PC-9 (cell line): Measurements from ENCODE around the gene FRMD6. TPM values are rescaled to one million over a fixed set of nuclear protein-coding genes. Genes with fewer than 3 reads are reported as not detected.

ENCODE experiments used
- BruUV-seq: library from RNA; stranded (reverse); fragments of 400-500 nt; replicated peaks from 2 replicates; lab custom pipeline; 2021; lab: Mats Ljungman, UMichigan
- CTCF ChIA-PET: fragments of 300-600 bp; sonication (Branson Sonifier 250); formaldehyde crosslinking; loops from one replicate; lab custom pipeline; 2022; ENCODE audit warnings: antibody characterized with exemption; lab: Charles Lee
- POLR2A ChIA-PET: fragments of 300-600 bp; sonication (Branson Sonifier 250); formaldehyde crosslinking; loops from one replicate; lab custom pipeline; 2022; ENCODE audit warnings: antibody characterized with exemption; ENCODE audit not compliant: unreplicated experiment; lab: Charles Lee
- DNase-seq, 2 experiments: peaks; one replicate each; pipeline versions ENCODE4 v3.0.0 to v3.0.0-alpha.2; 2015 to 2022; ENCODE audit warnings: mixed read lengths in 1 of 2
- H2AFZ ChIP-seq: fragments of 200-600 bp; sonication (generic); 2 replicates; pipeline ENCODE4 v1.8.1; 2017; ENCODE audit warnings: antibody characterized with exemption
- H3F3A ChIP-seq: fragments of 200-600 bp; sonication (generic); 2 replicates; pipeline ENCODE4 v1.8.1; 2017; ENCODE audit warnings: antibody characterized with exemption, mild to moderate bottlenecking, low read depth; ENCODE audit not compliant: insufficient read depth
- H3K27ac ChIP-seq: fragments of 200-600 bp; sonication (generic); 2 replicates; pipeline ENCODE4 v1.6.1; 2016; ENCODE audit warnings: mixed run types
- H3K27me3 ChIP-seq: fragments of 200-600 bp; sonication (generic); 2 replicates; pipeline ENCODE4 v1.6.1; 2016; ENCODE audit warnings: low read depth, mixed run types; ENCODE audit not compliant: insufficient read depth
- H3K36me3 ChIP-seq: fragments of 200-600 bp; sonication (generic); 2 replicates; pipeline ENCODE4 v1.6.1; 2016; ENCODE audit warnings: low read depth, mixed run types
- H3K4me1 ChIP-seq: fragments of 200-600 bp; sonication (generic); replicated peaks from 2 replicates; pipeline ENCODE4 v1.6.1; 2016; ENCODE audit warnings: mixed run types; ENCODE audit not compliant: insufficient read depth
- H3K4me2 ChIP-seq: fragments of 200-600 bp; sonication (generic); 2 replicates; pipeline ENCODE4 v1.6.1; 2017; ENCODE audit warnings: mixed run types
- H3K4me3 ChIP-seq: fragments of 200-600 bp; sonication (generic); 2 replicates; pipeline ENCODE4 v1.6.1; 2016; ENCODE audit warnings: mixed run types
- H3K79me2 ChIP-seq: fragments of 200-600 bp; sonication (generic); 2 replicates; pipeline ENCODE4 v1.6.1; 2017; ENCODE audit warnings: low read depth, mixed run types
- H3K9me2 ChIP-seq: fragments of 200-600 bp; sonication (generic); 2 replicates; pipeline ENCODE4 v1.8.1; 2017; ENCODE audit warnings: mild to moderate bottlenecking; ENCODE audit not compliant: insufficient read depth
- H3K9me3 ChIP-seq: fragments of 200-600 bp; sonication (generic); 2 replicates; pipeline ENCODE4 v1.8.1; 2016; ENCODE audit warnings: low read depth; ENCODE audit not compliant: insufficient read depth
- H4K20me1 ChIP-seq: fragments of 200-600 bp; sonication (generic); 2 replicates; pipeline ENCODE4 v1.8.1; 2017; ENCODE audit not compliant: insufficient read depth
- CTCF ChIP-seq: fragments of 200-600 bp; sonication (generic); conservative IDR thresholded peaks from 2 replicates; pipeline ENCODE4 v1.6.1; 2017; ENCODE audit warnings: mixed run types, antibody characterized with exemption, mild to moderate bottlenecking, moderate library complexity
- EZH2 ChIP-seq: fragments of 200-600 bp; sonication (generic); IDR thresholded peaks from 2 replicates; pipeline ENCODE4 v1.8.0; 2017; ENCODE audit warnings: antibody characterized with exemption, low read depth
- intact Hi-C: fragments of 100-400 bp; cut with micrococcal nuclease; formaldehyde crosslinking; loops from one replicate; pipeline ENCODE4 v1.10.0; 2022; ENCODE audit not compliant: unreplicated experiment
- total RNA-seq: library from RNA; stranded (reverse); gene quantifications from 2 replicates; pipeline ENCODE4 v1.2.3, GENCODE V29; 2021

FRMD6 gene
- total RNA-seq, 1 experiment from 2014 or later: 42.9 TPM

- intact Hi-C loops: no loop called here
- no peaks in the 10 kb centered on the region for H3K27me3 ChIP-seq
- ChIA-PET POLR2A (no interaction called here), CTCF (no interaction called here)
- no peaks in the 10 kb centered on the region; the same call in 1 of the 2 replicates for H4K20me1 ChIP-seq
- TF ChIP-seq EZH2: no peak
- TF ChIP-seq CTCF: no peak
- no peak overlapping the region for H2AFZ ChIP-seq
- no peaks in the 10 kb centered on the region for H3K9me2 ChIP-seq
- H3K9me3 ChIP-seq: no peaks in the 10 kb centered on the region
- H3K4me1 ChIP-seq: no peaks in the 10 kb centered on the region
- peaks cover 22% of the 10 kb centered on the region; the same call in 1 of the 2 replicates for H3F3A ChIP-seq
- no peak overlapping the region for H3K27ac ChIP-seq
- H3K4me2 ChIP-seq: no peak overlapping the region
- peaks cover 49% of the 10 kb centered on the region for H3K36me3 ChIP-seq
- no peak for DNase-seq
- BruUV-seq: no TSS peak
- no peaks in the 10 kb centered on the region for H3K79me2 ChIP-seq
- no peak overlapping the region for H3K4me3 ChIP-seq
These were observed 72.9 kb downstream of the FRMD6 start for GRCh38 chr14:51724650-51725049.

GRCh38 chr14:51725061-51725460, 73.4 kb downstream of the FRMD6 start:
- no peaks in the 10 kb centered on the region for H3K79me2 ChIP-seq
- no peak overlapping the region for H3K27ac ChIP-seq
- CTCF ChIA-PET: no interaction called here
- BruUV-seq: no TSS peak
- H3K4me2 ChIP-seq: no peak overlapping the region
- H4K20me1 ChIP-seq: no peaks in the 10 kb centered on the region; the same call in 1 of the 2 replicates
- no peak overlapping the region for H3K4me3 ChIP-seq
- no peaks in the 10 kb centered on the region for H3K27me3 ChIP-seq
- intact Hi-C loops: no loop called here
- H3K9me3 ChIP-seq: no peaks in the 10 kb centered on the region
- DNase-seq: no peak
- no peaks in the 10 kb centered on the region for H3K9me2 ChIP-seq
- H3K36me3 ChIP-seq: peaks cover 47% of the 10 kb centered on the region
- H2AFZ ChIP-seq: no peak overlapping the region
- H3F3A ChIP-seq: peaks cover 22% of the 10 kb centered on the region; the same call in 1 of the 2 replicates
- POLR2A ChIA-PET: no interaction called here
- no peaks in the 10 kb centered on the region for H3K4me1 ChIP-seq
- no peak for TF ChIP-seq EZH2
- no peak for TF ChIP-seq CTCF

GRCh38 chr14:51726166-51726899, 74.6 kb downstream of the FRMD6 start:
- ChIA-PET POLR2A (no interaction called here), CTCF (no interaction called here)
- Histone ChIP-seq H4K20me1 (no peaks in the 10 kb centered on the region; the same call in 1 of the 2 replicates), H3K79me2 (no peaks in the 10 kb centered on the region), H3K27ac (no peak overlapping the region), H3K9me3 (no peaks in the 10 kb centered on the region), H3K4me3 (no peak overlapping the region), H3K9me2 (no peaks in the 10 kb centered on the region), H2AFZ (no peak overlapping the region), H3K4me1 (no peaks in the 10 kb centered on the region), H3F3A (peaks cover 22% of the 10 kb centered on the region; the same call in 1 of the 2 replicates), H3K27me3 (no peaks in the 10 kb centered on the region), H3K4me2 (no peak overlapping the region), H3K36me3 (peaks cover 49% of the 10 kb centered on the region)
- TF ChIP-seq EZH2 (no peak), CTCF (no peak)
- intact Hi-C loops: no loop called here
- DNase-seq: no peak
- BruUV-seq: no TSS peak
